Vagina (tissue), 2 donors: ENCODE measurements around the gene CRLF2. TPM values are rescaled to one million over a fixed set of nuclear protein-coding genes. Genes with fewer than 3 reads are reported as not detected.

Source experiments
- DNase-seq, 2 donors: peaks; one replicate each; pipeline ENCODE4 v3.0.0-alpha.2; 2017; ENCODE audit errors: extremely low spot score in 2 of 2
- H3K27ac ChIP-seq: fragments of 200-600 bp; sonication (generic); one replicate; pipeline ENCODE4 v1.5.1; 2019
- H3K27me3 ChIP-seq: fragments of 200-600 bp; sonication (generic); one replicate; pipeline ENCODE4 v1.5.1; 2019
- H3K36me3 ChIP-seq, 2 donors: fragments of 200-600 bp; sonication (generic); one replicate each; pipeline ENCODE4 v1.5.1; 2017 to 2019
- H3K4me1 ChIP-seq: fragments of 200-600 bp; sonication (generic); one replicate; pipeline ENCODE4 v1.5.1; 2019
- H3K4me3 ChIP-seq, 2 donors: fragments of 200-600 bp; sonication (generic); 1 replicate in 1 of 2; 2 replicates in 1 of 2; pipeline ENCODE4 v1.5.1; 2016 to 2019
- H3K9me3 ChIP-seq: fragments of 200-600 bp; sonication (generic); one replicate; pipeline ENCODE4 v1.5.1; 2019
- POLR2A ChIP-seq, 2 donors: fragments of 450-650 bp; IDR thresholded peaks; one replicate each; pipeline ENCODE4 v1.6.1; 2017; ENCODE audit warnings: antibody characterized with exemption in 2 of 2, mild to moderate bottlenecking in 2 of 2, moderate library complexity in 2 of 2
- POLR2AphosphoS5 ChIP-seq, 2 donors: sonication (generic); formaldehyde crosslinking; IDR thresholded peaks; one replicate each; pipeline ENCODE4 v1.9.0; 2017; ENCODE audit warnings: antibody characterized with exemption in 2 of 2, mild to moderate bottlenecking in 2 of 2, low read depth in 1 of 2; ENCODE audit not compliant: insufficient read depth in 1 of 2
- intact Hi-C: fragments of 100-400 bp; cut with DNase I; formaldehyde crosslinking; loops from one replicate; pipeline ENCODE4 v1.15.1; 2023
- total RNA-seq: library from RNA; depleted of rRNA; stranded (reverse); fragments of >200 nt; gene quantifications from one replicate; pipeline ENCODE4 v1.2.3, GENCODE V29; 2016
- TF ChIP-seq, protein P1 (sequence below), 3 experiments: fragments of 450-650 bp in 2 of 3; fragments of 200-600 bp in 1 of 3; sonication (generic) in 1 of 3; IDR thresholded peaks; one replicate each; pipeline ENCODE4 v1.5.1; 2017 to 2019; ENCODE audit warnings: antibody characterized with exemption in 3 of 3, mild to moderate bottlenecking in 2 of 3, moderate library complexity in 2 of 3

Gene CRLF2
- total RNA-seq, 1 donor from 2014 or later: not detected

GRCh38 chrX:1147611-1148515 lies 64.6 kb downstream of the CRLF2 start:
- no peaks in the 10 kb centered on the region for H3K27me3 ChIP-seq
- H3K27ac ChIP-seq: no peak overlapping the region
- intact Hi-C loops: no loop called here
- no peaks in the 10 kb centered on the region for H3K36me3 ChIP-seq
- TF ChIP-seq, protein P1, sequence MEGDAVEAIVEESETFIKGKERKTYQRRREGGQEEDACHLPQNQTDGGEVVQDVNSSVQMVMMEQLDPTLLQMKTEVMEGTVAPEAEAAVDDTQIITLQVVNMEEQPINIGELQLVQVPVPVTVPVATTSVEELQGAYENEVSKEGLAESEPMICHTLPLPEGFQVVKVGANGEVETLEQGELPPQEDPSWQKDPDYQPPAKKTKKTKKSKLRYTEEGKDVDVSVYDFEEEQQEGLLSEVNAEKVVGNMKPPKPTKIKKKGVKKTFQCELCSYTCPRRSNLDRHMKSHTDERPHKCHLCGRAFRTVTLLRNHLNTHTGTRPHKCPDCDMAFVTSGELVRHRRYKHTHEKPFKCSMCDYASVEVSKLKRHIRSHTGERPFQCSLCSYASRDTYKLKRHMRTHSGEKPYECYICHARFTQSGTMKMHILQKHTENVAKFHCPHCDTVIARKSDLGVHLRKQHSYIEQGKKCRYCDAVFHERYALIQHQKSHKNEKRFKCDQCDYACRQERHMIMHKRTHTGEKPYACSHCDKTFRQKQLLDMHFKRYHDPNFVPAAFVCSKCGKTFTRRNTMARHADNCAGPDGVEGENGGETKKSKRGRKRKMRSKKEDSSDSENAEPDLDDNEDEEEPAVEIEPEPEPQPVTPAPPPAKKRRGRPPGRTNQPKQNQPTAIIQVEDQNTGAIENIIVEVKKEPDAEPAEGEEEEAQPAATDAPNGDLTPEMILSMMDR (IDR thresholded peaks at IDR 0.05): no peak
- TF ChIP-seq POLR2AphosphoS5 (IDR thresholded peaks at IDR 0.05; ENCODE audit: insufficient read depth in 1 of 2, low read depth in 1 of 2) (no peak), POLR2A (IDR thresholded peaks at IDR 0.05) (no peak)
- H3K9me3 ChIP-seq: no peaks in the 10 kb centered on the region
- DNase-seq: peak in 1 of 2 donors; percentile 18
- H3K4me1 ChIP-seq: no peaks in the 10 kb centered on the region
- H3K4me3 ChIP-seq: no peak overlapping the region

DNA sequence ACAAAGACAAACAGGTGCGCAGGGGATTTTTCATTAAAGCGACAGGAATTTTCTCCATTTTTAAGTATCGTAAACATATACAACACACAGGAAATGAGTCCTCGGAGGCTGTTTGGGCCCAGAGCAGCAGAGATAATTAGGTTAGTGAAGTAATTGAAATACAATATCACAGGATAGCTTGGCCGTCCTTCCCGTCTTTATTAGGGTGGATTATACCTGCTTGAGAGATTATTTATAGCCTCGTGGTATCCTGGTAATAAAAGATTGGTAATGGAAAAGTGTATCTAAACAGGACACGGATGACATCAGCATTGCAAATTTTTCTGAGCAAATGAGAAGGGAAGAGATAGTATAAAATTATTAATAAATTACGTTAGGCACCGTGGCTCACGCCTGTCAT lies 68.2 kb downstream of the CRLF2 start:
- no peaks in the 10 kb centered on the region for H3K9me3 ChIP-seq
- no peaks in the 10 kb centered on the region for H3K27me3 ChIP-seq
- peak in 1 of 2 donors; percentile 6 for DNase-seq
- intact Hi-C loops: no loop called here
- H3K36me3 ChIP-seq: no peaks in the 10 kb centered on the region
- TF ChIP-seq, protein P1 (IDR thresholded peaks at IDR 0.05): no peak
- TF ChIP-seq POLR2A (IDR thresholded peaks at IDR 0.05) (no peak), POLR2AphosphoS5 (IDR thresholded peaks at IDR 0.05; ENCODE audit: insufficient read depth in 1 of 2, low read depth in 1 of 2) (no peak)
- no peak overlapping the region for H3K4me3 ChIP-seq
- H3K27ac ChIP-seq: no peak overlapping the region
- no peaks in the 10 kb centered on the region for H3K4me1 ChIP-seq

Other genes with a start within 250 kb of the CRLF2 start
- gene CSF2RA, start 56.2 kb upstream of the CRLF2 start, total RNA-seq: 1.7 TPM
- gene IL3RA, start 124.1 kb upstream of the CRLF2 start, total RNA-seq: 7.9 TPM
- 442 TPM for gene SLC25A6, start 179.5 kb upstream of the CRLF2 start, total RNA-seq
- 31.7 TPM for gene ASMTL, start 240.3 kb upstream of the CRLF2 start, total RNA-seq